Measurements from ENCODE around the gene TRAF5. TPM values are rescaled to one million over a fixed set of nuclear protein-coding genes. Genes with fewer than 3 reads are reported as not detected.

The TRAF5 gene
- total RNA-seq, 1 donor: 27.6 TPM

DNA sequence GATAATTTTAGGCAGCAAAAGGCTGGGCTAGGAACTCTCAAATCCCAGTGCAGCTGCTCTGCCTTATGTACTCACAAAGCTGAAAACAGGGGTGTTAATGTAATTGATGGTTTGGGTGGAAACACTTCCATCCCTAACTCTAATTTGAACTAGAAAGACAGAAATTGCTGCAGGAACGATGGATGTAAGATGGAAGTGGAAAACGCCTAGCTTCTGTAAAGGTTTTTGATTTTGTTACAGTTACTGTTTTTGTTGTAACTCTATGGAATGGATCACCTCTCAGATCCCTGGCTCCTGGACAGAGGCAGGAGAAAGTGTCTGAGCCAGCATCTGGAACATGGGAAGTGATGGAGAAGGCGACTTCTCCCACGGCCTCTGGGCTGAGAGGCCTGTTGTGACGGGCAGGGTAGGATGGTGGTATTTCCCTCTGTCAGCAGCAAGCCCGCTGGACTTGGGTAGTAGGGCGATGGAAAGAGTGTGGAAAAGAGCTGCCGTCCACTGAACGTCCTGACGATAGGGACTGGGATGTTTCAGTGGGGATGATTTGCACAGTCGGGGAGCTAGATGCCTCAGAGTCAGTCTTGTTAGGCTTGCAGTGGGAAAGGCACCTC lies 1.6 kb downstream of the TRAF5 start:
- peak overlapping the region; percentile 75 for H3K4me3 ChIP-seq (ENCODE audit: low read depth, low read length)
- TF ChIP-seq, protein P1, sequence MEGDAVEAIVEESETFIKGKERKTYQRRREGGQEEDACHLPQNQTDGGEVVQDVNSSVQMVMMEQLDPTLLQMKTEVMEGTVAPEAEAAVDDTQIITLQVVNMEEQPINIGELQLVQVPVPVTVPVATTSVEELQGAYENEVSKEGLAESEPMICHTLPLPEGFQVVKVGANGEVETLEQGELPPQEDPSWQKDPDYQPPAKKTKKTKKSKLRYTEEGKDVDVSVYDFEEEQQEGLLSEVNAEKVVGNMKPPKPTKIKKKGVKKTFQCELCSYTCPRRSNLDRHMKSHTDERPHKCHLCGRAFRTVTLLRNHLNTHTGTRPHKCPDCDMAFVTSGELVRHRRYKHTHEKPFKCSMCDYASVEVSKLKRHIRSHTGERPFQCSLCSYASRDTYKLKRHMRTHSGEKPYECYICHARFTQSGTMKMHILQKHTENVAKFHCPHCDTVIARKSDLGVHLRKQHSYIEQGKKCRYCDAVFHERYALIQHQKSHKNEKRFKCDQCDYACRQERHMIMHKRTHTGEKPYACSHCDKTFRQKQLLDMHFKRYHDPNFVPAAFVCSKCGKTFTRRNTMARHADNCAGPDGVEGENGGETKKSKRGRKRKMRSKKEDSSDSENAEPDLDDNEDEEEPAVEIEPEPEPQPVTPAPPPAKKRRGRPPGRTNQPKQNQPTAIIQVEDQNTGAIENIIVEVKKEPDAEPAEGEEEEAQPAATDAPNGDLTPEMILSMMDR (IDR thresholded peaks at IDR 0.05; ENCODE audit: insufficient read depth, low read depth, low read length): no peak
- DNase-seq (ENCODE audit: low read depth): no peak

DNA sequence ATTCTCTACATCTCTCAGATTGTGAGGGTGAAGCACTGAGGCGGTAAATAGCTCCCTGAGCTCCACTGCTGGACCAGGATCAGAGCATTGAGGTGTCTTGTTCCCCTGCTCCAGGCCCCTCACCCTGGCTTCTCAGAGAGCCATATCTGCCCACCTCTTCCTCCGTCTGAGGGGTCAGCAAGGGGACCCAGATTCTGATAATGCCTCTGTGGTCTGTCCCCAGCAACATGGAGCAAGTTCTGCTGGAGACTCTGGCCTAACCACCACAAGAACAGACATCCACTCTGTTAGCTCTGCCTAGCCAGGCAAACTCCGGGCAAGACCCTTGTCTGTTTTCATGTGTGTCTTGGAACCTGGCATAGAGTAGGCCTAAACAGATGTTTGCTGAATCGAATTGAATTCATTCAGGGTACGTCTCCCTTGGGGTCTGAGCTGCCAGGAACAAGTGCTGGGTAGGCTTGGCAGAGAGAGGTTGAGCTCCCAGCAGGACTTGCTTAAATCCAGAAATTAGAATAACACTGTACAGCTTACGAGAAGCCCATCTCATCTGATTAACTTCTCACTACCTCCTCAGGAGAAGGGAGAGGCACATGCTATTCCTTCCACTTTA lies 2.3 kb downstream of the TRAF5 start:
- no peak for DNase-seq (ENCODE audit: low read depth)
- no peak overlapping the region for H3K4me3 ChIP-seq (ENCODE audit: low read depth, low read length)
- TF ChIP-seq, protein P1 (IDR thresholded peaks at IDR 0.05; ENCODE audit: insufficient read depth, low read depth, low read length): no peak

DNA sequence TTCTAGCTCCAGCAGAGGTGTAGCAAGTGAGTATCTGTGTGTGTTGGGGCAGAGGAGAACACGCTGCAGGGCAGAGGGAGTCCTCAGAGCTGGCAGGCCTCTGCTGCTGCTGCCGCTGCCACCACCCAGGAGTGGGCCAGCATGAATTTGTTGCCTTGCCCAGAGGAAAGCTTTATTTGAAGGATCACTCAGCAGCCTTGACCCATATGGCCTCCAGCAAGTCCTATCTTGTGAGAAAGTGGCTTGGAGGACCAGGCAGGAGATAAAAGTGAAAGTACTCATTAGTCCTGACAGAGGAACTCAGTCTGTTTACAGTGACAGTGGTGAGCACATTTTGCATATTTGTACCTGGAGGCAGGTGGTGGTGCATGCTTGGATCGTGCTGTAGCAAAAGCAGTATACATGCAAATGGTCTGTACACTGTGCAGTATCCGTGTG lies 3.1 kb downstream of the TRAF5 start:
- TF ChIP-seq, protein P1 (IDR thresholded peaks at IDR 0.05; ENCODE audit: insufficient read depth, low read depth, low read length): no peak
- no peak overlapping the region for H3K4me3 ChIP-seq (ENCODE audit: low read depth, low read length)
- no peak for DNase-seq (ENCODE audit: low read depth)

DNA sequence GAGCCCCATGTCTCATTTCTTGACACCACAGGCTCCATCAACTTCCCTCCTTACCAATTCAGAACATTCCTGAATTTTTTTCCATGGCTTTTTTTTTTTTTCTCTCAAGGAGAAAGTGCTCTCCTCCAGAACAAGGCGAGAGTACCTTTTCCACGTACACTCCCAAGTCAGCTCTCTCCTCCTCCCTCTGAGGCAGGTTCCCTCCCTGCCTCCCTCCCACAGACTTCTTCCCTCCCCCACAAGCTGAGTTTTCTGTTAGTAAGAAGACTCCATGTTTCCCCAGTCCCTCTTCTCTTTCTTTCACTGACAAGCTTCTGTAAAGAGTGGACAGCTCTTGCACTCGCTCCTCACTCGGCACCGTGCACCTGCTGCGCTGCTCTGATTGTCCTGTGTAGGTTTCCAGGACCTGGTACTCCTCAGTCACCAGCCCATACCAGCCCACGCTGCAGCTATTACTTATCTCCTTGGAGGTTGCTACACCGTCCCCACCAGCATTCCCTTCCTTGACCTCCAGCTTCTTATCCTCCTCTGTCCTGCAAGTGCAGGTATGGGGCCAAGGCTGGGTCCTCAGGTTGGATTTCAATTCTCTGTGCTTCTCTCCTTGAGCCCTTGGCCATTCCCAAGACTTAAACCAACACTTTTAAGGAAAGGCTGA lies 3.8 kb downstream of the TRAF5 start:
- no peak for DNase-seq (ENCODE audit: low read depth)
- TF ChIP-seq, protein P1 (IDR thresholded peaks at IDR 0.05; ENCODE audit: insufficient read depth, low read depth, low read length): no peak
- no peak overlapping the region for H3K4me3 ChIP-seq (ENCODE audit: low read depth, low read length)

DNA sequence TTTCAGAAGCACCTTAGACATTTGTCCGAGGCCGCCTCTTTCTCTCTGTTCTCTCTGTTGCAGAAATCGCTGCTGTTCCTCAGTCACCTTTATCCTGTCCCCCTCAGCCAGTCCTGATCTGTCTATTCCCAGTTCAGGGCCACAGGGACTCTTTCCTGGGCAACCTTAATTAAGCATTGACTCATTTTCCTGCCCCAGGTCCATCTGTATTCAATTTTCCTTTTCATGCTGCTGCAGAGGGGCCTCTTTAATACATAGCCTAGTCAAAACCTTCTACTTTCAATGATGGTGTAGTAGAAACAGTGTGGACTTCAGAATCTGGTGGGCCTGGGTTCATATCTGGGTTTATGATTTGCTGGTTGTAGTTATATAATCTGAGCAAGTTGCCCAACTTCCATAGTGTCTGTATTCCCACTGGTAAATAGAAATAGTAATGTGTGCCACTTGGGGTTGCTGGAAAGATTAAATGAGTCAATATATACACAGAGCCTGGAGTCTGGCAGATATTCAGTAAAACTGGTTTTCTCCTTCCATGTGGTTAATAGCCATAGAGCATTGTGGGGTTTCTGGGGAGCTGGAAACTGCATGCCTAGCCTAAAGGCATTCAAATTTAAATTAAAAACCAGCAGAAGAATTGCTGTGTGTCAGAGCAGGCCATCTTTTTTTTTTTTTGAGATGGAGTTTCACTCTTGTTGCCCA lies 4.5 kb downstream of the TRAF5 start:
- H3K4me3 ChIP-seq (ENCODE audit: low read depth, low read length): no peak overlapping the region
- DNase-seq (ENCODE audit: low read depth): no peak
- TF ChIP-seq, protein P1 (IDR thresholded peaks at IDR 0.05; ENCODE audit: insufficient read depth, low read depth, low read length): no peak

DNA sequence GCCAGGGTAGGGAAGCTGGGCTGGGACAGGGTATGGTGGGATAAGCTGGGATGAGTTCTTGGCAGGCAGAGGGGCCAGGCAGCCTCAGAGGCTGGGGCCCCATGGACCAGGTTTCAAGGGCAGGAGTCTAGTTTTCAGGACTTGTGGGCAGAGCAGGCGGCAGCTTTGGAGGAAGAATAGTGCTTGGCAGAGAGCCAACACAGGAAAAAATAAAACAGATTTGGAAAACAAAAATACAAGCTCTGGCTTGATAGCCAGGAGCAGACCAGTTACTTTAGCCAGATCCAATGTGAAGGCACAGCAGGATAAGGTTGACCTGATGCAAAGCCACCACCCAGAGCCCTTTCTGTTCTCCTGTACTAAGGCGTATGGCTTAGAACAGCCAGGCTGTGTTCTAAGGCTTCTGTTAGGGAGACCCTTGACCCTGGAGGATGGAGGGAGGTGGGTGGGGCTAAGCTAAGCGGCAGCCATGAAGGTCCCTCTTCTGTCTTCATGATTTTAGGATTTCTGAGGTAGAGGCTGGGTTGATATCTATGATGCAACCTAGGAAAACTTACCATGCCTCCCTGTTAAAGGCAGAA lies 5.5 kb downstream of the TRAF5 start:
- TF ChIP-seq, protein P1 (IDR thresholded peaks at IDR 0.05; ENCODE audit: insufficient read depth, low read depth, low read length): no peak
- peak; percentile 8 for DNase-seq (ENCODE audit: low read depth)
- H3K4me3 ChIP-seq (ENCODE audit: low read depth, low read length): no peak overlapping the region

Data from fibroblast of villous mesenchyme (primary cell).